Stimulated activated CD4-positive, alpha-beta T cell treated with anti-CD3 and anti-CD28 coated beads, Interleukin-4, amount 100 ng/mL, for 48 hours (primary cell): ENCODE data around the gene GALNTL6.

Experiments
- DNase-seq, 2 donors: peaks; one replicate each; pipeline ENCODE4 v3.0.0-alpha.2; 2020; ENCODE audit warnings: low read depth in 2 of 2

Gene GALNTL6

GRCh38 chr4:172546782-172547181, 733.6 kb downstream of the GALNTL6 start:
- DNase-seq = no peak

- no peak for DNase-seq
Measured at GRCh38 chr4:172547724-172548123, 734.5 kb downstream of the GALNTL6 start.

GRCh38 chr4:172553216-172553615, 740.0 kb downstream of the GALNTL6 start:
- DNase-seq = no peak

GRCh38 chr4:172554588-172554987, 741.4 kb downstream of the GALNTL6 start:
- no peak for DNase-seq

- no peak for DNase-seq
Measured at GRCh38 chr4:172555725-172556124, 742.5 kb downstream of the GALNTL6 start.

- DNase-seq = no peak
Measured at GRCh38 chr4:172573899-172574298, 760.7 kb downstream of the GALNTL6 start.

GRCh38 chr4:172578712-172579111, 765.5 kb downstream of the GALNTL6 start:
- DNase-seq = no peak

- no peak for DNase-seq
Measured at GRCh38 chr4:172584816-172585215, 771.6 kb downstream of the GALNTL6 start.

- DNase-seq = no peak
Measured at GRCh38 chr4:172596206-172596605, 783.0 kb downstream of the GALNTL6 start.

- no peak for DNase-seq
Measured at GRCh38 chr4:172599554-172599953, 786.4 kb downstream of the GALNTL6 start.

GRCh38 chr4:172601195-172601594, 788.0 kb downstream of the GALNTL6 start:
- no peak for DNase-seq

- no peak for DNase-seq
Measured at GRCh38 chr4:172619218-172619617, 806.0 kb downstream of the GALNTL6 start.

- no peak for DNase-seq
Measured at GRCh38 chr4:172619798-172620197, 806.6 kb downstream of the GALNTL6 start.

- no peak for DNase-seq
Measured at GRCh38 chr4:172628263-172628662, 815.1 kb downstream of the GALNTL6 start.

GRCh38 chr4:172630280-172630679, 817.1 kb downstream of the GALNTL6 start:
- no peak for DNase-seq

- no peak for DNase-seq
Measured at GRCh38 chr4:172631832-172632231, 818.6 kb downstream of the GALNTL6 start.

- no peak for DNase-seq
Measured at GRCh38 chr4:172648471-172648870, 835.3 kb downstream of the GALNTL6 start.

GRCh38 chr4:172649143-172649542, 835.9 kb downstream of the GALNTL6 start:
- no peak for DNase-seq

- no peak for DNase-seq
Measured at GRCh38 chr4:172650758-172651530, 837.7 kb downstream of the GALNTL6 start.

GRCh38 chr4:172651961-172652360, 838.8 kb downstream of the GALNTL6 start:
- DNase-seq = no peak

- DNase-seq = no peak
Measured at GRCh38 chr4:172652369-172652768, 839.2 kb downstream of the GALNTL6 start.

GRCh38 chr4:172653676-172654075, 840.5 kb downstream of the GALNTL6 start:
- no peak for DNase-seq

GRCh38 chr4:172654457-172654856, 841.3 kb downstream of the GALNTL6 start:
- no peak for DNase-seq

- no peak for DNase-seq
Measured at GRCh38 chr4:172656055-172656454, 842.9 kb downstream of the GALNTL6 start.
